Smooth muscle cell of the brain vasculature (primary cell): ENCODE results near the gene EARS2.
"Not testable (repeated sequence)": the region's sequence is repeated elsewhere in the genome, so short reads cannot be mapped to it uniquely, and the experiment has no call there.

Source experiments
- DNase-seq: peaks from one replicate; pipeline ENCODE4 v3.0.0-alpha.2; 2012; ENCODE audit warnings: low read depth, low spot score

EARS2 gene

DNA sequence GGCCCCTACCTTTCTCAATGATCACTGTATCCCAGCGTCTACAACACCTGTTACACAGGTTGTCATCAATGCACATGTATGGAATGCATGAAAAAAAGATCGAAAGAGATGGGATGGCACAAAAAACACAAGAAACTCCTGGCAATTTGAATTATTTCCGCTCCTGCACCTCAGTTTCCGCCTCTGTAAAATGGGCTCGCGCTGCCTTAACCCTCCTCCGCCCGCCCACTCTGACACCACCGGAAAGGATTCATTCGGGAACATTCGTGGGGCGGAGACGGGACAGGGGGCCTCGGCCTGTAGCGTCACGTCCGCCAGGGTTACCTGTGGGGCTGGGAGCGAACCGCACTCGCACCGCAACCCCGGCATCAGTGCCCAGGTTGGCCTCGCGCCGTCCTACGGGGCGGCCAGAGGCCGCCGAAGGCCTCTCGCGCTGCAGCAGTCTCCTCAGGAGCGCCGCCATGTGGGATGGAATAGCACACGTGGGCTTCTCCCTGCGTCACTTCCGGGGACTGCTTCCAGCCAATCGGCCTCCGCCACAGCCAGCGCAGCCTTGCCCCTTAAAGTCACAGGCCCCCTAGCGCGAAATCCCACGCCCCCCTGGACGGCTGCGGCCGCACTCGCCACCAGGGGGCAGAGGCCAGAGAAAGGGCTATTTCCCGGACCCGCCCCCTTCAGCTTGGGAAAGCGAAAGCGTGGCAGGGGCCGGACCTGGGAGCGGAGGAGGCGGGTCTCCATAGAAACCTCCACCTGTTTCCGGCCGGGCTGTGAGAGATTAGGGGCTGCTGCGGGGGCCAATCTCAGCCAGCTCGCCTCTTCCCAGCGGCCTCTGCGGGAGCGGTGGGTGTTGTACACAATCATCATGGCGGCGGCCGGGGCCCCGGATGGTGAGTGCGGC, at the start of gene EARS2, which contains the start of gene UBFD1:
Gene EARS2 (minus strand): TSS at position 470 of the 898 bp plus-strand sequence. CDS start 7 bp downstream, at position 463.
Gene UBFD1 (plus strand): TSS at position 847 of the 898 bp plus-strand sequence. CDS start 16 bp downstream, at position 863.
- DNase-seq: peak; percentile 90

- no peak for DNase-seq
Measured at GRCh38 chr16:23597003-23597756, 40.0 kb upstream of the EARS2 start.

DNA sequence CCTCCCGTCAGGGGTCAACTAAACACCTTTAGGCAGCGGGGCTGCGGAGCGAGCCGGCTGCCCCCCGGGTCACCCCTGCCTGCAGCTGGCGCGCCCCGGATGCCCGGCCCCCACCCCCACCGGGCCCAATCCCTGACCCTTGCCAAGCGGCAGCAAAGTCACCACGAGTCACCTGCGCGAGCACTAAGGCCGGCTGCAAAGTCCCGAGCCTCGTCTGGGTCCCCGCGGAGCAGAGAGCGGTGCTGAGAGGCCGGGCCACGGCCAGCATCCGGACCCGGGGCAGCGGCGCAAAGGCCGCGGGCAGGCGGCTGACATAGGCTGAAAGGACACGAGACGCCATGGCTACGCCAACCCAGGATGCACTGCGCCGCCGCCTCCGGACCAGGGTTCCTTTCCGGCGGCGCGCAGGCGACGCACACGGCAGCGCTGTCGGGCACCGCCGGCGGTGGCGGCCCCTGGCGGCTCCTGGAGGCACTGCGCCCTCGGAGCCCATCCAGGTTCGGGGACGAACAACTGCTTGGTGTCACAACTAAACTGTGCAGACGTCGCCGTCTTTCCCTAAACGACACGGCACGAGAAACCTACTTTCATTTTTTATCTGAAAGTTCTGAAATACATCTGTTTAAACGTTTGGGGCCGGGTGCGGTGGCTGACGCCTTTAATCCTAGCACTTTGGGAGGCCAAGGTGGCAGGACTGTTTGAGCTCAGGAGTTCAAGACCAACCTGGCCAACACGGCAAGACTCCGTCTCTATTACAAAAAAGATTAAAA, 39.0 kb upstream of the EARS2 start, which contains the start of gene NDUFAB1:
Gene NDUFAB1 (minus strand): TSS at position 366 of the 770 bp plus-strand sequence. CDS start 26 bp downstream, at position 340.
- peak; percentile 63 for DNase-seq

DNA sequence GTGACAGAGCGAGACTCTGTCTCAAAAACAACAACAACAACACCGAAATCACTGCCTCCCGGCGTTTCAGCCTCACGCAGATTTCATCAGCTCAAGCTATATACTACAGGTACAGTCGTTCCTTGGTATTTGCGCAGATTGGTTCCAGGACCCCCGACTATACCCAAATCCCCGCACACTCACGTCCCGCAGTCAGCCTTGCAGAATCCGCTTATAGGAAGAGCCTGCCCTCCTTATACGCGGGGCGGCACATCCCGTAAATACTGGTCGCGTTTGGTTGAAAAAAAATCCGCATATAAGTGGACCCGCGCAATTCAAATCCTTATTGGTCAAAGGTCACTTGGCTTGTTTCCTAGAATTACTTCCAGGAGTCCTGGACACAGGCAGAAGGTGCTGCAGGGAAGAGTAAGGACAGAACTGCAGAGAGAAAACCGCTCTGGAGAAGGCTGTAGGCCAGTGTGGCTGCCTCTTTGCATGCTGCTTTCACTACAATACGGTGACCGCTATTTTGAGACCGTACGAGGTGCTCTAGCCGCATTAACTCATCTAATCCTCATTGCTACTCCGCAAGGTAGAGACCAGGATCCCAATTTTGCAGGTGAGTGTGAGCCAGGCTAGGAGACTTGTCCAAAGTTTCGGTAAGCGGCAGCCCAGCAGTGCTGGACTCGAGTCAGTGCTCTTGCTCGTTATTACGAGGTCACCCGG, 38.2 kb upstream of the EARS2 start:
- DNase-seq: no peak

DNA sequence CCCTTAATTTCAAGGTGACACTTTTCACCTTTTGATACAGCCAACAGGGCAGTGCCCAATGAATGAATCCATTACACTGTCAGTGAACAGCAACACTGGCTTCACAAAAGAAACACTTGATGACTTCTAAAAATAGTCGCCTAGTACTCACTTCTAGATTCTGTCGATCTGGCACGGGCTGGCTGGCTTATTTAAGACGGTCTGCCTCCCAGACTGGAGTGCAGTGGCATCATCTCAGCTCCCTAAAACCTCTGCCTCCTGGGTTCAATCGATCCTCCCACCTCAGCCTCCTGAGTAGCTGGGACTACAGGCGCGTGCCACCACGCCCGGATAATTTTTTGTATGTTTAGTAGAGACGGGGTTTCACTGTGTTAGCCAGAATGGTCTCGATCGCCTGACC, 37.0 kb upstream of the EARS2 start:
- no peak for DNase-seq

GRCh38 chr16:23590181-23590580, 33.0 kb upstream of the EARS2 start:
- DNase-seq: no peak

DNA sequence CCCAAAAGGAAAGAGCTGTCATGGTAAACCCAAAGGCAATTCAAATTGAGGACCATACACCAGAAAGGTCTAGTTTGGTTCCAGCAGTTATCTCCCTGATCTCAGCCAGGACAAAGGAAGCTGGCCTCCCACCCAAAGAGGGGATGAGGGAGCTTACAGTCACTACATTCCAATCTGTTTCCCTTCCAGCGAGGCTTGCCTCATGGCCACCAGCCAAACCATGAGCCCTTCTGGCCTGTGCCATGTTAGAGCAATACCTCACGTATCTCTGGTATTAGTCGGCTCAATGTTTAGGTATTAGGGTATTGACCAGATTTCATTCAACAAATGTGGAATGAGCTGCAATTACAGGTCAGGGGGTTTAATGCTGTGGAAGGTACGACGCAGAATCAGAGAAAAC, 30.6 kb upstream of the EARS2 start:
- DNase-seq: no peak

DNA sequence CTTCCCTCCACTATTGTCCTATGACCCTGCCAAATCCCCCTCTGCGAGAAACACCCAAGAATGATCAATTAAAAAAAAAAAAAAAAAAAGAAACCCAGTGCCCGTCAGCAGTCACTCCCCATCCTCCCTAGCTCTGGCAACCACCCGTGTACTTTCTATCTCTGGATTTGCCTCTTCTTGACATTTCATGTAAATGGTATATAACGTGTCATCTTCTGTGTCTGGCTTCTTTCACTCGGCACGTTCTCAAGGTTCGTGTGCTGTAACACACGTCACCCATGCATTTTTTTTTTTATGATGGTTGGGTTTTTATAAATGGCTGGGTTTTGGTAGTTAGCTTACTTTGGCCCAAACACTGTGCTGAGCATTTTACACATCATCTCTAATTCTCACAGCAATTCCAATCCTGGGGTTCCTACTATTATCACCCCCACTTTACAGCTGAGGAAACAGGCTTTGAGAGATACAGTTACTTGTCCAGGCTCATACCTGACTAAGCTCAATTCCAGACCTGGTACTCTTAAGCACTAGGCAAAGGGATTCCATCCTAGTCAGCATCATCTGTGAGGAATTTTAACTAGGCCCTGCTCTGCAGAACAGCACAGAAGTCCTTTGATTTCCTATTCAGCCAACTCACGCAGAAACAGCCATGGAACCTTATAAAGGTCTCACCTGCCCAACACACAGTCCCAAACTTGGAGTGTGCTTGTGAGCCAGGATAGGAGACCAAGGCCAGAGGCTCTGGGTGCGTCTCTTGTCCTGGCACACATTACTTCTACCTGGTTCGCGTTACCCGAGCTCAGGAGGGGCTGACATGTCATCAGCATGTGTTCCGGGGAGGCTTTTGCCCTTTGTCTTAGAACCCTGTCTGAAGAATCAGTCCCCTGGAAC, 27.3 kb upstream of the EARS2 start:
- no peak for DNase-seq

DNA sequence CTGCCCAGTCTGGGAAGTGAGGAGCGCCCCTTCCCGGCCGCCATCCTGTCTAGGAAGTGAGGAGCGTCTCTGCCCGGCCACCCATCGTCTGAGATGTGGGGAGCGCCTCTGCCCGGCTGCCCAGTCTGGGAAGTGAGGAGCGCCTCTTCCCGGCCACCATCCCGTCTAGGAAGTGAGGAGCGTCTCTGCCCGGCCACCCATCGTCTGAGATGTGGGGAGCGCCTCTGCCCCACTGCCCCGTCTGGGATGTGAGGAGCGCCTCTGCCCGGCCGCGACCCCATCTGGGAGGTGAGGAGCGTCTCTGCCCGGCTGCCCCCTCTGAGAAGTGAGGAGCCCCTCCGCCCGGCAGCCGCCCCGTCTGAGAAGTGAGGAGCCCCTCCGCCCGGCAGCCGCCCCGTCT, 26.1 kb upstream of the EARS2 start:
- DNase-seq: not testable (repeated sequence)

DNA sequence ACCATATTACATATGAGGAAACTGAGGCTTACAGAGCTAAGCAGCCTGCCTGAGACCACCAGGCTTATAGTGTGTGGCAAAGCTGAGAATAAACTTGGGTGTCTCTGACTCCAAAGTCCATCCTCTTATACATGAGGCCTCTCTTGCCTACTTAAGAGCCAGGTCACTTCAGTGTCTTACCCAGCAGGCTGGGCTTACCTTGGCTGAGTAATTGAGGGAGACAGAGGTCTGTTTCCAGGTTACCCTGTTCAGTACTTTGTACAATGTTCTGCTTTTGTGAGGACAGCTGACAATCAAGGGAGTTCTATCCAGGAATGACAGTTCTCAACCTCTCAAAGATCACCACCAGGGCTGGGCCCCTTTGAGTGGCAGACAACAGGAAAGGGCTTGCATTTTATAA, 24.6 kb upstream of the EARS2 start:
- no peak for DNase-seq

DNA sequence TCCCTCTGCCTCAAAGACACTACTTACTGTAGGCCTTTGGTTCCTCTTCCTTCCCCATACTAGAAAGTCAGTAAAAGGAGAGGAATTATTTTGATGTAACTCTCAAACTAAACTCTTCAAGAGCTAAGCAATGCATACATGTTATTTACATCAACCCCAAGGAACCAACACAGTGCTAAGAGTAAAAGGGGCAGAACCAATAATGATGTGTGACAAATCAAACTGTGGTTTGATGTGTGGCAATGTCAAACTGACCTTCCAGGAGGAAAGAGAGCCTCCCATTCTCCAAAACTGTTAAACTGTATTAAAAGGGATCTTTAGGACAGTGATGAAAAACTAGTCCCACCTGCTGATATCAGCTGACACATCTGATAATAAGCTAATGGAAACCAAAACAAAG, 23.2 kb upstream of the EARS2 start:
- no peak for DNase-seq

DNA sequence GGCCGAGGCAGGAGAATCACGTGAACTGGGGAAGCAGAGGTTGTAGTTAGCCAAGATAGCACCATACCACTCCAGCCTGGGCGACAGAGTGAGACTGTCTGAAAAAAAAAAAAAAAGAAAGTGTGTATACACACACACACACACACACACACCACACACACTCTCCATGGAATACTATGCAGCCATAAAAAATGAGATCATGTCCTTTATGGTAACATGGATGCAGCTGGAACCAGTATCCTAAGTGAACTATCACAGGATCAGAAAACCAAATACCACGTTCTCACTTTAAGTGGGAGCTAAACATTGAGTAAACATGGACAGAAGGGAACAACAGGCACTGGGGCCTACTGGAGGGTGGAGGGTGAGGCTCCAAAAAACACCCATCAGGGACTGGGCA, 22.2 kb upstream of the EARS2 start:
- no peak for DNase-seq

DNA sequence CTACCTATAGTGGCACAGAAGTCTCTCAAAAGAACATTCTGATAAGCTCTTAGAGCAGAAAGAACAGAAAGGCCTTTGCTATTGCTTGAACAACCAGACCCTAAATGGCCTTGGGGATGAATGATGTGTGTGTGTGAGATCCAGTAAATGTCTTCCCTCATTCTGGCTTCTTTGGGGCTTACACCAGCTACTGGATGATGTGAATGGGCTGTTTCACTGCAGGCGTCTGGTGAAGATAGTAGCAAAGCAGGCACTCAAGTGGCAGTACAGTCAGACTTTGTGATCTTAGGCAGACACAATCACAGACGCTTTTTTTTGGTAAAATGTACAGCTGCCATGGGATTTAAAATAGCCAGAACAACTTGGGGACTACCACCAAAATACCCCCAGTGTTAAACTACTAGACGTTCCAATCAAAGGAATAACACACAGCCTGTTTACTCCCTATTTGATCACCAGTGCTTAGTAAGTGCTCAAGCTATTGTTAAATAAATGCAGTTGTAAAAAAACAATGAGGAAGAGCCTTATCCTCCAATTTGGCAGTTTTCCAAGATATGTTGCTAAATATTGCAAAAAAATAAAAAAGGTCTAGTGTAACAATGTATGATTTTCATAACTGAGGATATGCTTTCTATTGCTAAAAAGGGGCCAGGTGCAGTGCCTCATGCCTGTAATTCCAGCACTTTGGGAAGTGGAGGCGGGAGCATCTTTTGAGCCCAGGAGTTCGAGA, 21.1 kb upstream of the EARS2 start:
- no peak for DNase-seq

- DNase-seq: no peak
Measured at GRCh38 chr16:23577493-23577892, 20.3 kb upstream of the EARS2 start.

GRCh38 chr16:23575834-23576233, 18.7 kb upstream of the EARS2 start:
- no peak for DNase-seq

DNA sequence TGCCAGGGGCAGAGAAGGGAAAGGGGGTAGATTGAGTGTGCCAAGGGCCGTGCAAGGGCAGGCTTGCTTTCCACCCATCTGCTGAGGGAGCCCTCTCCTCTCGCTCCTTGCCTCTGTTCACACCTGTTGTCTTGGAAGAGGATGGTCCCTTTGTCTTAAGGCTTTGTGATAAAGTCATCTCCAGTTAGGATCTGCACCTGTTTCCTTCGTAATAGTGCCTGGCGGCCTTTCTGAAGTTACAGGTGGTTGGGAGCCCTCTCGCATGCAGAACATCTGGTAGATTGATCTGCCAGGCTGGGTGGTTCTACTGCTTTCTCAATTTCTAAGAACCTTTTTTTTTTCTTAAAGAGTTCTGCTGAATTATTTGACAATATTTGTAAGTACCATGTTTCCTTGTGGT, 16.7 kb upstream of the EARS2 start:
- DNase-seq: no peak

GRCh38 chr16:23572394-23572793, 15.2 kb upstream of the EARS2 start:
- no peak for DNase-seq

DNA sequence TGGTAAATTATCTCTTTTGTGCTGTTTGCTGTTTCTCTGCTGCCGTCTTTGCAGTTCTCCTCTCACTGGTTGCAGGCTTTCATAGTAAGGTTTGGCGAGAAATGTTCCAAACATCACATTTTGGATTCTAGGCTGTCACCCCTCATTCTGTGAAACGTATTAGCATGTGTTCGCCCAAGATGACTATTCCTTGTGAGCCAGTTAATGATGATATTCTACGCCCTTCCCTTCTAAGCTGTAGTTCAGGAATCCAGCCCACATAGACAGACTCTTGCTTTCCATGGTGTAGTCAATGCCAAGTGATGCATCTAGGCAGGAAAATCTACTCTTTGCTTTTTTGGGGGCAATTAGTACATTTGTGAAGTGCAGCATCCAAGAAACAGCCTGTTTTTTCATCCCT, 14.7 kb upstream of the EARS2 start:
- DNase-seq: no peak

DNA sequence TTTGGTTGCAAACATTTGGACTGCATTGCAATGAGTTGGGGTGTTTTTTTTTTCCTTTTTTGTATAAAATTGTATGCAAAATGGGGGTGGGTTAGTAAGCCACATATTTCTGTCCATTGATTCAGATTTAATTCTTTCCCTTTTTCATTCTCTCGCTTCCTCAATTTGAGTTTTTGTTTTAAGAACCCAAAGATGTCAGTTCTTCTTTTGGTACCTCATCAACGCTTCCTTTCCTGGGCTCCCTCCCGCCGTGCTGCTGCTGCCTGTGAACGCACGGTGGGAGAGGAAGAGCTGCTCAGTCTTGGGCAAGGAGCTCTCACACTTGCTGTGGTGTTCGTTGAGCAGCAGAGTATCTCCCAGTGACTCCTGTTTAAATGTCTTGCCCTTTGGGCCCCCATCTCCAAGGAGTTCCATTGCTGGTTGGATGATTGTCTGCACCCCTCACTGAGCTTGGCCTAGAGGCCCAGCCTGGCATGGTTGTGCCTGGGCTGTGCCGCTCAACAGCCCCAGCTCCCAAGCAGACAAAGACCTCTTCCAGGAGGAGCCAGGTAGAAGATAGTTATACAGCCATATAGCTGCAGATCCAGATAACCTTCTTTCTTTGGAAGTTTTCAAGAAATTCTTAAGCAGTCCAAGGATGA, 14.0 kb upstream of the EARS2 start:
- no peak for DNase-seq
